HG03095 (cell line): ENCODE data around the gene NPDC1.
"Not testable (repeated sequence)": the region's sequence is repeated elsewhere in the genome, so short reads cannot be mapped to it uniquely, and the experiment has no call there.

Source experiments
- ATAC-seq: cut with Tn5 transposase; IDR thresholded peaks from one replicate; pipeline ENCODE4 v1.9.1; 2021; ENCODE audit warnings: moderate library complexity; ENCODE audit not compliant: unreplicated experiment

Gene NPDC1

GRCh38 chr9:137075275-137075775 is 29.3 kb upstream of the NPDC1 start:
- no peak for ATAC-seq

GRCh38 chr9:137074657-137075274 is 28.8 kb upstream of the NPDC1 start:
- ATAC-seq, result no peak

- ATAC-seq, result no peak
Measured at GRCh38 chr9:137073992-137074399, 28.0 kb upstream of the NPDC1 start.

GRCh38 chr9:137071282-137071681 is 25.3 kb upstream of the NPDC1 start:
- ATAC-seq, result no peak

GRCh38 chr9:137070906-137071275 is 24.9 kb upstream of the NPDC1 start:
- ATAC-seq, result peak; percentile 7

- peak; percentile 50 for ATAC-seq
Measured at GRCh38 chr9:137070201-137070905, 24.4 kb upstream of the NPDC1 start, which contains the start of gene SAPCD2. SAPCD2 (minus strand) TSS chr9:137070557; CDS start chr9:137070460, 97 bp downstream.

- no peak for ATAC-seq
Measured at GRCh38 chr9:137069508-137070091, 23.6 kb upstream of the NPDC1 start.

GRCh38 chr9:137068539-137069507 is 22.8 kb upstream of the NPDC1 start:
- no peak for ATAC-seq

- no peak for ATAC-seq
Measured at GRCh38 chr9:137067860-137068538, 22.0 kb upstream of the NPDC1 start.

- ATAC-seq, result no peak
Measured at GRCh38 chr9:137066096-137066861, 20.3 kb upstream of the NPDC1 start.

- no peak for ATAC-seq
Measured at GRCh38 chr9:137065336-137065967, 19.5 kb upstream of the NPDC1 start.

GRCh38 chr9:137064880-137065164 is 18.8 kb upstream of the NPDC1 start:
- no peak for ATAC-seq

- ATAC-seq, result no peak
Measured at GRCh38 chr9:137064027-137064879, 18.3 kb upstream of the NPDC1 start.

- ATAC-seq, result no peak
Measured at GRCh38 chr9:137063311-137064026, 17.5 kb upstream of the NPDC1 start.

GRCh38 chr9:137062798-137063197 is 16.8 kb upstream of the NPDC1 start:
- ATAC-seq, result not testable (repeated sequence)

GRCh38 chr9:137062384-137062783 is 16.4 kb upstream of the NPDC1 start:
- no peak for ATAC-seq

- no peak for ATAC-seq
Measured at GRCh38 chr9:137058521-137059234, 12.7 kb upstream of the NPDC1 start.
